Trophoblast cell (in vitro differentiated cells and primary cell): ENCODE results near the gene KRT78.

Experiments
- DNase-seq, 2 donors: peaks; one replicate each; pipeline ENCODE4 v3.0.0-alpha.2; 2016
- H2AFZ ChIP-seq: 2 replicates; pipeline ENCODE4 v1.6.1; 2013; ENCODE audit warnings: low read length, moderate library complexity, mild to moderate bottlenecking; ENCODE audit not compliant: insufficient read depth, poor library complexity
- H2AK5ac ChIP-seq: 2 replicates; pipeline ENCODE4 v1.6.1; 2013; ENCODE audit warnings: mild to moderate bottlenecking, low read length
- H2BK120ac ChIP-seq: 2 replicates; pipeline ENCODE4 v1.6.1; 2013; ENCODE audit warnings: low read length, mild to moderate bottlenecking, moderate library complexity; ENCODE audit not compliant: insufficient read depth, poor library complexity
- H2BK12ac ChIP-seq: 2 replicates; pipeline ENCODE4 v1.6.1; 2013; ENCODE audit warnings: mild to moderate bottlenecking, low read length, moderate library complexity
- H2BK5ac ChIP-seq: 2 replicates; pipeline ENCODE4 v1.6.1; 2013; ENCODE audit warnings: low read length, low read depth, moderate library complexity, mild to moderate bottlenecking; ENCODE audit not compliant: poor library complexity
- H3K14ac ChIP-seq: 2 replicates; pipeline ENCODE4 v1.6.1; 2013; ENCODE audit warnings: mild to moderate bottlenecking, low read length
- H3K18ac ChIP-seq: 2 replicates; pipeline ENCODE4 v1.6.1; 2013; ENCODE audit warnings: mild to moderate bottlenecking, low read length
- H3K23ac ChIP-seq: 2 replicates; pipeline ENCODE4 v1.6.1; 2013; ENCODE audit warnings: low read length
- H3K27ac ChIP-seq: 2 replicates; pipeline ENCODE4 v1.5.1; 2013; ENCODE audit warnings: low read depth, mild to moderate bottlenecking, inconsistent platforms, low read length, moderate library complexity
- H3K27me3 ChIP-seq: 2 replicates; pipeline ENCODE4 v1.6.1; 2013; ENCODE audit warnings: inconsistent platforms, mild to moderate bottlenecking, low read length, moderate library complexity; ENCODE audit not compliant: insufficient read depth
- H3K36me3 ChIP-seq, 2 experiments: 1 replicate in 1 of 2; 2 replicates in 1 of 2; pipeline ENCODE4 v1.6.1; 2013; ENCODE audit warnings: low read length in 2 of 2, mild to moderate bottlenecking in 2 of 2, moderate library complexity in 1 of 2; ENCODE audit not compliant: insufficient read depth in 2 of 2, control insufficient read depth in 1 of 2
- H3K4ac ChIP-seq: 2 replicates; pipeline ENCODE4 v1.6.1; 2013; ENCODE audit warnings: low read depth, mild to moderate bottlenecking, low read length, moderate library complexity
- H3K4me1 ChIP-seq, 2 experiments: 1 replicate in 1 of 2; 2 replicates in 1 of 2; pipeline ENCODE4 v1.6.1; 2013; ENCODE audit warnings: low read length in 2 of 2, mild to moderate bottlenecking in 2 of 2, moderate library complexity in 1 of 2; ENCODE audit not compliant: insufficient read depth in 2 of 2, control insufficient read depth in 1 of 2
- H3K4me2 ChIP-seq: 2 replicates; pipeline ENCODE4 v1.6.1; 2013; ENCODE audit warnings: inconsistent platforms, mild to moderate bottlenecking, low read length, moderate library complexity
- H3K4me3 ChIP-seq: 2 replicates; pipeline ENCODE4 v1.5.1; 2013; ENCODE audit warnings: mild to moderate bottlenecking, low read depth, low read length, inconsistent platforms
- H3K79me1 ChIP-seq: one replicate; pipeline ENCODE4 v1.6.1; 2013; ENCODE audit warnings: low read length
- H3K79me2 ChIP-seq: 2 replicates; pipeline ENCODE4 v1.6.1; 2013; ENCODE audit warnings: low read length, mild to moderate bottlenecking; ENCODE audit not compliant: control insufficient read depth, insufficient read depth, poor library complexity
- H3K9ac ChIP-seq: 2 replicates; pipeline ENCODE4 v1.6.1; 2013; ENCODE audit warnings: mild to moderate bottlenecking, low read length
- H3K9me3 ChIP-seq: 2 replicates; pipeline ENCODE4 v1.6.1; 2013; ENCODE audit warnings: low read depth, mild to moderate bottlenecking, control low read depth, inconsistent platforms, low read length; ENCODE audit not compliant: insufficient read depth
- H4K12ac ChIP-seq: 2 replicates; pipeline ENCODE4 v1.6.1; 2013; ENCODE audit warnings: low read depth, mild to moderate bottlenecking, low read length, moderate library complexity
- H4K8ac ChIP-seq: 2 replicates; pipeline ENCODE4 v1.6.1; 2013; ENCODE audit warnings: low read depth, mild to moderate bottlenecking, low read length, moderate library complexity
- H4K91ac ChIP-seq: one replicate; pipeline ENCODE4 v1.6.1; 2013; ENCODE audit warnings: low read depth, mild to moderate bottlenecking, low read length, moderate library complexity
- WGBS: extraction: QIAGEN DNeasy Blood & Tissue Kit; methylation state at CpG from one replicate; pipeline ENCODE4 v1.1.7; 2013; ENCODE audit warnings: missing lambda C conversion rate; ENCODE audit not compliant: insufficient read length, insufficient coverage; ENCODE audit errors: extremely low coverage; 5-methylcytosine and 5-hydroxymethylcytosine counted together

KRT78 gene

DNA sequence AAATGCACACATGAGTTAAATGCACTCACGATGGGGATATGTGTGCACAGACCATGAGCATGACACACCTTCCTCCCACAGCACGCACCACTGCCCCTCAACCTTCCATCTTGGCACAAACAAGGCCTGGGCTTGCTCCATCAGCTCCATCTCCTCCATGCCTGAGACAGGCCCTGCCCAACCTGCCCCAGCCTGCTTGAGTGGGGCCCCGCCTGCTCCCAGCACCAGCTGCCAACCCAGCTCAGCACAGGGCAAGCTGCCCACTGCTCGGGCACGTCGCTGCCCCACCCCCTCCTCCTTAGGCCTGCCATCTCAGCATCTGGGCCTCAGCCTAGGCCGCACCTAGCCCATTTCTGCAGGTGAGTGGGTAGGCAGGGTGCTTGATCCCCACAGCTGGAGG, 27.6 kb upstream of the KRT78 start:
- no peak overlapping the region for H4K12ac ChIP-seq
- peaks cover 31 to 40% of the 10 kb centered on the region in 2 experiments for H3K4me1 ChIP-seq
- H3K9me3 ChIP-seq = no peaks in the 10 kb centered on the region
- DNase-seq = peak in 1 of 2 donors; percentile 3
- H3K79me2 ChIP-seq = peaks cover 2% of the 10 kb centered on the region
- no peak overlapping the region for H3K4ac ChIP-seq
- no peaks in the 10 kb centered on the region for H3K36me3 ChIP-seq
- H2BK12ac ChIP-seq = no peak overlapping the region
- no peaks in the 10 kb centered on the region for H3K27me3 ChIP-seq
- no peak overlapping the region for H2AK5ac ChIP-seq
- H3K23ac ChIP-seq = peak overlapping the region; percentile 55
- no peak overlapping the region for H4K91ac ChIP-seq
- no peak overlapping the region for H4K8ac ChIP-seq
- no peak overlapping the region for H2BK5ac ChIP-seq
- H3K27ac ChIP-seq = no peak overlapping the region
- no CpG with 5 or more reads among the region's 7 CpGs for WGBS
- H3K18ac ChIP-seq = no peak overlapping the region
- no peak overlapping the region for H3K4me2 ChIP-seq
- no peak overlapping the region for H3K9ac ChIP-seq
- H3K4me3 ChIP-seq = peak overlapping the region; percentile 26
- peaks cover 29% of the 10 kb centered on the region for H3K79me1 ChIP-seq
- no peak overlapping the region for H2BK120ac ChIP-seq
- no peak overlapping the region for H3K14ac ChIP-seq
- H2AFZ ChIP-seq = no peak overlapping the region

DNA sequence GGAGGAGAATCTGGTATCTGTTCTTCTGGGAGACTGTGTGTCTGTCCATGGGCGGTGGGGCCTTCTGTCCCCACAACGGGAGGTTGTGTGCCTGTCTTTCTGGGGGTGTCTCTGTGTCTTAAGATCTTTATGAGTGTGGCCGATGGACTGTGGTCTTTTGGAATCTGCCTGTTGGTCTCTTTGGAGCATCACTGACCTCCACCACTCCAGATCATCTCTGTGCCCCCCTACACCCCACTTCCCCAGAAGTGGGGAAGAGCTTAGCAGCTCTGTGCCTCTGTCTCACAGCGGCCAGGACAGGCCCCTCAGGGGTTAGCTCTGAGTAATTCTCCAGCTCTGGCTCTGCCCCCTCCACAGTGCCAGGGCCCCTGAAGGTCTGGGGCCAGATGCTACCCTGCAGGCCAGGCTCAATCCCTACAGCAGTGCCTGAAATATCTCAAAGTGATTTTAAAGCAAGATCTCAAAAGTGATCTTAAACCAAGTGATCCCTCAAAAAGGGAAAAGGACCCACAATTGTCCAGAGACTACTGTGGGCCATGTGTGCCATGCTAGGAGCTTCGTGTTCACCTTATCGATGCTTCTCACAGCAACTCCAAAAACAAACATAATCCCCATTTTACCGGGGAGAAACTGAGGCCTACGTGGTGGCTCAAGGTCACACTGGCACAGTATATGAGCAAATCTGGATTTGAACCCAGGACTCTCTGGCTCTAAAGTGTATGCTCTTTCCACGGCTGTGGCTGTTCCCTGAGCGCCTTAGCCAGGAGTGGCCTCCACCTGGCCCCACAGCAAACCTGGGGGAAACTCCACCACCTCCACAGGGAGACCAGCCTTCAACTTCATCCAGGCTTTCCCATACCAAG, 26.0 kb upstream of the KRT78 start:
- Histone ChIP-seq H3K4me2 (peak overlapping the region; percentile 54), H3K79me1 (peaks cover 40% of the 10 kb centered on the region), H3K23ac (no peak overlapping the region), H3K9ac (no peak overlapping the region), H3K14ac (peak overlapping the region; percentile 9), H3K4me1 (peaks cover 45 to 54% of the 10 kb centered on the region in 2 experiments), H4K91ac (peak overlapping the region; percentile 41), H3K27me3 (no peaks in the 10 kb centered on the region), H3K36me3 (no peaks in the 10 kb centered on the region), H3K4ac (peak overlapping the region; percentile 17), H4K12ac (no peak overlapping the region), H3K79me2 (peaks cover 4% of the 10 kb centered on the region), H2BK5ac (peak overlapping the region; percentile 45), H2AFZ (no peak overlapping the region), H4K8ac (peak overlapping the region; percentile 44), H3K18ac (peak overlapping the region; percentile 33), H3K27ac (peak overlapping the region; percentile 6), H2BK12ac (peak overlapping the region; percentile 37), H2AK5ac (peak overlapping the region; percentile 34), H3K4me3 (no peak overlapping the region), H2BK120ac (peak overlapping the region; percentile 6), H3K9me3 (peaks cover 1% of the 10 kb centered on the region)
- DNase-seq = peak in 1 of 2 donors; percentile 1
- WGBS = no CpG with 5 or more reads among the region's 10 CpGs

GRCh38 chr12:52873832-52874572, 25.2 kb upstream of the KRT78 start:
- Histone ChIP-seq H3K23ac (no peak overlapping the region), H2AK5ac (peak overlapping the region; percentile 81), H2AFZ (peak overlapping the region; percentile 56), H3K14ac (peak overlapping the region; percentile 57), H3K27ac (peak overlapping the region; percentile 50), H2BK12ac (peak overlapping the region; percentile 69), H3K27me3 (no peaks in the 10 kb centered on the region), H4K91ac (peak overlapping the region; percentile 95), H3K4ac (peak overlapping the region; percentile 57), H2BK5ac (peak overlapping the region; percentile 54), H3K79me1 (peaks cover 40% of the 10 kb centered on the region), H3K9me3 (peaks cover 1% of the 10 kb centered on the region), H3K4me1 (peaks cover 44 to 50% of the 10 kb centered on the region in 2 experiments), H3K9ac (no peak overlapping the region), H4K12ac (no peak overlapping the region), H2BK120ac (peak overlapping the region; percentile 87), H4K8ac (peak overlapping the region; percentile 66), H3K18ac (peak overlapping the region; percentile 63), H3K36me3 (no peaks in the 10 kb centered on the region), H3K4me2 (peak overlapping the region; percentile 54), H3K4me3 (no peak overlapping the region), H3K79me2 (peaks cover 4% of the 10 kb centered on the region)
- DNase-seq = peak in 1 of 2 donors; percentile 54
- no CpG with 5 or more reads among the region's 55 CpGs for WGBS

GRCh38 chr12:52873513-52873831, 24.7 kb upstream of the KRT78 start:
- H3K79me1 ChIP-seq = peaks cover 37% of the 10 kb centered on the region
- no peak overlapping the region for H4K8ac ChIP-seq
- no peak overlapping the region for H3K18ac ChIP-seq
- peak overlapping the region; percentile 54 for H3K4me2 ChIP-seq
- H2BK120ac ChIP-seq = peak overlapping the region; percentile 87
- H3K9me3 ChIP-seq = peaks cover 1% of the 10 kb centered on the region
- no peaks in the 10 kb centered on the region for H3K36me3 ChIP-seq
- H3K27me3 ChIP-seq = no peaks in the 10 kb centered on the region
- H4K91ac ChIP-seq = peak overlapping the region; percentile 95
- no peak overlapping the region for H3K23ac ChIP-seq
- no peak overlapping the region for H3K14ac ChIP-seq
- no peak overlapping the region for H3K9ac ChIP-seq
- peak overlapping the region; percentile 69 for H2BK12ac ChIP-seq
- peaks cover 4% of the 10 kb centered on the region for H3K79me2 ChIP-seq
- no peak overlapping the region for H3K4ac ChIP-seq
- no peak overlapping the region for H4K12ac ChIP-seq
- peak overlapping the region; percentile 81 for H2AK5ac ChIP-seq
- H3K4me3 ChIP-seq = no peak overlapping the region
- WGBS = no CpG with 5 or more reads among the region's 4 CpGs
- H3K4me1 ChIP-seq = peaks cover 39 to 45% of the 10 kb centered on the region in 2 experiments
- no peak overlapping the region for H3K27ac ChIP-seq
- H2AFZ ChIP-seq = no peak overlapping the region
- no peak overlapping the region for H2BK5ac ChIP-seq
- DNase-seq = peak in 1 of 2 donors; percentile 1
